Panc1 (cell line): ENCODE data around the gene FFAR2. TPM values are rescaled to one million over a fixed set of nuclear protein-coding genes. Genes with fewer than 3 reads are reported as not detected.
"Not testable (repeated sequence)": the region's sequence is repeated elsewhere in the genome, so short reads cannot be mapped to it uniquely, and the experiment has no call there.

Experiments
- ATAC-seq: fragments of 200-7000 bp; cut with Tn5 transposase; 2 replicates; pipeline ENCODE4 v1.9.1; 2020; ENCODE audit warnings: mild to moderate bottlenecking, moderate library complexity
- BruUV-seq: library from RNA; stranded (reverse); fragments of 400-500 nt; replicated peaks from 2 replicates; lab custom pipeline; 2021; lab: Mats Ljungman, UMichigan
- CTCF ChIA-PET: fragments of 300-600 bp; sonication (Branson Sonifier 250); formaldehyde crosslinking; loops from one replicate; lab custom pipeline; 2022; ENCODE audit warnings: antibody characterized with exemption; lab: Charles Lee
- POLR2A ChIA-PET: fragments of 300-600 bp; sonication (Branson Sonifier 250); formaldehyde crosslinking; loops from one replicate; lab custom pipeline; 2022; ENCODE audit warnings: antibody characterized with exemption; lab: Charles Lee
- DNase-seq: peaks from one replicate; pipeline ENCODE4 v3.0.0-alpha.2; 2010; ENCODE audit warnings: low read depth, low spot score
- H3K27ac ChIP-seq: 2 replicates; pipeline ENCODE4 v1.5.1; 2011; ENCODE audit warnings: mild to moderate bottlenecking, low read length, inconsistent platforms
- H3K27me3 ChIP-seq: fragments of 200-500 bp; sonication (Bioruptor generic); 2 replicates; pipeline ENCODE4 v1.6.0; 2014; ENCODE audit warnings: low read length, inconsistent platforms; ENCODE audit not compliant: control insufficient read depth, insufficient read depth
- H3K36me3 ChIP-seq: fragments of 200-500 bp; sonication (Bioruptor generic); 2 replicates; pipeline ENCODE4 v1.5.1; 2014; ENCODE audit warnings: inconsistent platforms, mild to moderate bottlenecking, low read length, moderate library complexity; ENCODE audit not compliant: control insufficient read depth, insufficient read depth
- H3K4me1 ChIP-seq: 2 replicates; pipeline ENCODE4 v1.5.1; 2011; ENCODE audit warnings: inconsistent platforms, mild to moderate bottlenecking, low read length, moderate library complexity; ENCODE audit not compliant: control insufficient read depth, insufficient read depth
- H3K4me3 ChIP-seq, 2 experiments: 2 replicates each; pipeline ENCODE4 v1.5.1; 2011 to 2012; ENCODE audit warnings: low read depth in 2 of 2, low read length in 2 of 2, mild to moderate bottlenecking in 2 of 2, inconsistent platforms in 1 of 2, moderate library complexity in 1 of 2
- H3K9me3 ChIP-seq: fragments of 200-500 bp; sonication (Bioruptor generic); 2 replicates; pipeline ENCODE4 v1.5.1; 2014; ENCODE audit warnings: low read depth, mild to moderate bottlenecking, inconsistent platforms, low read length, moderate library complexity; ENCODE audit not compliant: control insufficient read depth, insufficient read depth
- CTCF ChIP-seq: fragments of 450-650 bp; IDR thresholded peaks from 2 replicates; pipeline ENCODE4 v1.5.1; 2017; ENCODE audit warnings: mild to moderate bottlenecking
- POLR2AphosphoS5 ChIP-seq: IDR thresholded peaks from 2 replicates; pipeline ENCODE4 v1.6.1; 2012; ENCODE audit warnings: mild to moderate bottlenecking, low read depth, low read length, moderate library complexity
- REST ChIP-seq, 2 experiments: IDR thresholded peaks; 2 replicates each; pipeline ENCODE4 v1.6.1; 2011 to 2012; ENCODE audit warnings: low read depth in 2 of 2, control low read depth in 1 of 2, low read length in 1 of 2, mild to moderate bottlenecking in 1 of 2, moderate library complexity in 1 of 2; ENCODE audit not compliant: insufficient read depth in 1 of 2
- SIN3A ChIP-seq: IDR thresholded peaks from 2 replicates; pipeline ENCODE4 v1.6.1; 2012; ENCODE audit warnings: low read depth, mild to moderate bottlenecking, low read length, moderate library complexity, borderline replicate concordance; ENCODE audit not compliant: insufficient read depth
- TCF7L2 ChIP-seq: IDR thresholded peaks from 2 replicates; pipeline ENCODE4 v1.6.1; 2011; ENCODE audit warnings: mild to moderate bottlenecking, low read depth, low read length, inconsistent platforms
- in situ Hi-C: cut with HindIII; loops from 2 replicates; pipeline ENCODE4 v1.10.0; 2016; ENCODE audit warnings: low sequenced_read_pairs, low pct_unique_long_range_greater_than_20kb
- intact Hi-C: fragments of 100-400 bp; cut with micrococcal nuclease; formaldehyde crosslinking; loops from one replicate; pipeline ENCODE4 v1.10.0; 2022; ENCODE audit not compliant: unreplicated experiment
- total RNA-seq: library from RNA; stranded (reverse); gene quantifications from one replicate; pipeline ENCODE4 v1.2.1, GENCODE V29; 2021; ENCODE audit not compliant: unreplicated experiment

FFAR2 gene
- total RNA-seq, 1 experiment from 2014 or later: not detected

- Histone ChIP-seq H3K36me3 (no peaks in the 10 kb centered on the region), H3K4me1 (no peaks in the 10 kb centered on the region), H3K9me3 (no peaks in the 10 kb centered on the region), H3K4me3 (no peak overlapping the region), H3K27ac (no peak overlapping the region), H3K27me3 (peaks cover 5% of the 10 kb centered on the region; the same call in 1 of the 2 replicates)
- CTCF ChIA-PET: interaction anchor here (0.6 kb wide), 1 partner anchor 121 kb away, joined by 15 read pairs; no protein-coding TSS in a partner anchor
- TF ChIP-seq REST (IDR thresholded peaks at IDR 0.05; ENCODE audit: insufficient read depth in 1 of 2, low read depth in 2 of 2, low read length in 1 of 2) (no peak), SIN3A (no peak), TCF7L2 (no peak), CTCF (no peak), POLR2AphosphoS5 (no peak)
- intact Hi-C loops (no loop called here), in situ Hi-C loops (no loop called here)
- ATAC-seq (no peak), DNase-seq (no peak)
- POLR2A ChIA-PET: no interaction called here
- BruUV-seq: no TSS peak
Observed at GRCh38 chr19:35471946-35472345, 23.9 kb downstream of the FFAR2 start.

- ChIA-PET POLR2A (no interaction called here), CTCF (no interaction called here)
- intact Hi-C loops: no loop called here
- ATAC-seq (no peak), DNase-seq (no peak)
- no peak overlapping the region for H3K4me3 ChIP-seq
- H3K4me1 ChIP-seq: no peaks in the 10 kb centered on the region
- H3K9me3 ChIP-seq: no peaks in the 10 kb centered on the region
- no peak overlapping the region for H3K27ac ChIP-seq
- TF ChIP-seq TCF7L2 (no peak), SIN3A (no peak), REST (IDR thresholded peaks at IDR 0.05; ENCODE audit: insufficient read depth in 1 of 2, low read depth in 2 of 2, low read length in 1 of 2) (no peak), CTCF (no peak), POLR2AphosphoS5 (no peak)
- H3K36me3 ChIP-seq: no peaks in the 10 kb centered on the region
- H3K27me3 ChIP-seq: no peaks in the 10 kb centered on the region
- in situ Hi-C loops: no loop called here
- BruUV-seq: no TSS peak
Observed at GRCh38 chr19:35474104-35474503, 26.0 kb downstream of the FFAR2 start.

GRCh38 chr19:35474594-35474993 is 26.5 kb downstream of the FFAR2 start:
- H3K27ac ChIP-seq, DNase-seq, POLR2A ChIA-PET, H3K9me3 ChIP-seq, ATAC-seq, H3K4me1 ChIP-seq, H3K27me3 ChIP-seq, intact Hi-C loops, H3K4me3 ChIP-seq, CTCF ChIA-PET, BruUV-seq, in situ Hi-C loops, H3K36me3 ChIP-seq: not testable (repeated sequence)
